SK-N-SH (cell line): Measurements from ENCODE around the gene CDC42.

ENCODE experiments used
- CTCF ChIP-seq: fragments of 200-600 bp; sonication (generic); IDR thresholded peaks from 2 replicates; pipeline ENCODE4 v1.6.1; 2017; ENCODE audit warnings: antibody characterized with exemption, mild to moderate bottlenecking, moderate library complexity
- EP300 ChIP-seq, 2 experiments: IDR thresholded peaks; 2 replicates each; pipeline versions ENCODE4 v1.4.0 to v1.6.1; 2012; ENCODE audit warnings: borderline replicate concordance in 1 of 2, low read depth in 1 of 2, low read length in 1 of 2
- EZH2phosphoT487 ChIP-seq: fragments of 200-600 bp; sonication (generic); IDR thresholded peaks from 2 replicates; pipeline ENCODE4 v1.6.1; 2017; ENCODE audit warnings: low read depth, mixed run types, mild to moderate bottlenecking, antibody characterized with exemption, moderate library complexity, borderline replicate concordance
- POLR2AphosphoS5 ChIP-seq: IDR thresholded peaks from 2 replicates; pipeline ENCODE4 v1.6.1; 2012; ENCODE audit warnings: low read depth, low read length
- RAD21 ChIP-seq: IDR thresholded peaks from 2 replicates; pipeline ENCODE4 v1.6.1; 2012; ENCODE audit warnings: mild to moderate bottlenecking, low read length
- TAF1 ChIP-seq: IDR thresholded peaks from 2 replicates; pipeline ENCODE4 v1.6.1; 2012; ENCODE audit warnings: low read depth, mild to moderate bottlenecking, low read length, moderate library complexity, borderline replicate concordance

GRCh38 chr1:22043198-22043769, 9.2 kb upstream of the CDC42 start:
- no peak for TF ChIP-seq CTCF
- TF ChIP-seq TAF1: no peak
- no peak for TF ChIP-seq RAD21
- TF ChIP-seq EZH2phosphoT487: no peak
- no peak for TF ChIP-seq EP300 (IDR thresholded peaks at IDR 0.05; ENCODE audit: borderline replicate concordance in 1 of 2, low read depth in 1 of 2, low read length in 1 of 2)
- no peak for TF ChIP-seq POLR2AphosphoS5
